Endothelial cell of umbilical vein (primary cell): ENCODE results near the gene TKTL1. TPM values are rescaled to one million over a fixed set of nuclear protein-coding genes. Genes with fewer than 3 reads are reported as not detected.

Experiments
- BruUV-seq: library from RNA; stranded (reverse); fragments of 400-500 nt; replicated peaks from 2 replicates; lab custom pipeline; 2021; lab: Mats Ljungman, UMichigan
- CTCF ChIA-PET: fragments of 300-600, 350-600 bp; sonication (Branson Sonifier 250); formaldehyde crosslinking; loops from one replicate; lab custom pipeline; 2021; ENCODE audit warnings: antibody characterized with exemption, inconsistent platforms; lab: Charles Lee
- POLR2A ChIA-PET: fragments of 300-600, 350-600 bp; sonication (Branson Sonifier 250); formaldehyde crosslinking; loops from one replicate; lab custom pipeline; 2021; ENCODE audit warnings: antibody characterized with exemption, inconsistent platforms; lab: Charles Lee
- DNase-seq: peaks from one replicate; pipeline ENCODE4 v3.0.0-alpha.2; 2011; ENCODE audit warnings: low read depth, low spot score
- FAIRE-seq: peaks from 2 replicates; lab custom pipeline; 2011; peaks lifted over from hg19 to GRCh38; lab: Jason Lieb, UNC
- H2AFZ ChIP-seq: 2 replicates; pipeline ENCODE4 v1.6.0; 2012; ENCODE audit warnings: low read depth, low read length, control low read depth, inconsistent platforms
- H3K27ac ChIP-seq: 2 replicates; pipeline ENCODE4 v1.5.1; 2011; ENCODE audit warnings: low read depth, mild to moderate bottlenecking, control low read depth, low read length, moderate library complexity; ENCODE audit not compliant: insufficient read depth
- H3K27me3 ChIP-seq, 2 experiments: 2 replicates each; pipeline versions ENCODE4 v1.6.0 to v1.6.1; 2011; ENCODE audit warnings: low read length in 2 of 2, mixed read lengths in 1 of 2; ENCODE audit not compliant: control insufficient read depth in 2 of 2, insufficient read depth in 2 of 2
- H3K36me3 ChIP-seq, 2 experiments: 2 replicates in 1 of 2; 3 replicates in 1 of 2; pipeline ENCODE4 v1.5.1; 2011; ENCODE audit warnings: low read length in 2 of 2, mild to moderate bottlenecking in 1 of 2, moderate library complexity in 1 of 2; ENCODE audit not compliant: control insufficient read depth in 2 of 2, insufficient read depth in 2 of 2; ENCODE audit errors: extremely low read depth in 1 of 2
- H3K4me1 ChIP-seq: 3 replicates; pipeline ENCODE4 v1.5.1; 2011; ENCODE audit warnings: mild to moderate bottlenecking, low read length; ENCODE audit not compliant: control insufficient read depth, insufficient read depth; ENCODE audit errors: extremely low read depth
- H3K4me2 ChIP-seq: 2 replicates; pipeline ENCODE4 v1.6.1; 2011; ENCODE audit warnings: low read length, control low read depth, mixed read lengths; ENCODE audit not compliant: insufficient read depth
- H3K4me3 ChIP-seq, 3 experiments: fragments of 200-600 bp in 1 of 3; sonication (generic), shearing (Covaris generic) in 1 of 3; replicated peaks in 1 of 3; 2 replicates each; pipeline ENCODE4 v1.5.1; 2011 to 2016; ENCODE audit warnings: control low read depth in 3 of 3, low read length in 3 of 3, mild to moderate bottlenecking in 2 of 3, inconsistent platforms in 1 of 3, low read depth in 1 of 3, moderate library complexity in 1 of 3; ENCODE audit not compliant: insufficient read depth in 1 of 3
- H3K79me2 ChIP-seq: 2 replicates; pipeline ENCODE4 v1.6.0; 2012; ENCODE audit warnings: low read length, inconsistent platforms; ENCODE audit not compliant: control insufficient read depth, insufficient read depth
- H3K9ac ChIP-seq: replicated peaks from 2 replicates; pipeline ENCODE3; 2011; ENCODE audit warnings: low read length, control low read depth; ENCODE audit not compliant: insufficient read depth; ENCODE audit errors: extremely low read depth
- H3K9me1 ChIP-seq: replicated peaks from 3 replicates; pipeline ENCODE4 v1.6.0; 2011; ENCODE audit warnings: mild to moderate bottlenecking, low read length; ENCODE audit not compliant: control insufficient read depth, insufficient read depth; ENCODE audit errors: extremely low read depth
- H3K9me3 ChIP-seq: replicated peaks from 2 replicates; pipeline ENCODE4 v1.5.1; 2012; ENCODE audit warnings: low read length, inconsistent platforms; ENCODE audit not compliant: control insufficient read depth, insufficient read depth
- H4K20me1 ChIP-seq: replicated peaks from 2 replicates; pipeline ENCODE3; 2011; ENCODE audit warnings: mild to moderate bottlenecking, low read length; ENCODE audit not compliant: control insufficient read depth, insufficient read depth; ENCODE audit errors: extremely low read depth
- CTCF ChIP-seq, 2 donors: IDR thresholded peaks; 1 replicate in 1 of 2; 2 replicates in 1 of 2; pipeline ENCODE4 v1.5.1; 2011; ENCODE audit warnings: low read length in 2 of 2, mild to moderate bottlenecking in 2 of 2, moderate library complexity in 2 of 2, control low read depth in 1 of 2, inconsistent platforms in 1 of 2, low read depth in 1 of 2; ENCODE audit not compliant: insufficient read depth in 1 of 2; ENCODE audit errors: extremely low read depth in 1 of 2
- EZH2 ChIP-seq: IDR thresholded peaks from 2 replicates; pipeline ENCODE4 v1.6.1; 2012; ENCODE audit warnings: borderline replicate concordance, low read depth, mild to moderate bottlenecking, moderate library complexity, low read length, inconsistent platforms; ENCODE audit not compliant: severe bottlenecking
- FOS ChIP-seq: IDR thresholded peaks from 2 replicates; pipeline ENCODE4 v1.6.1; 2011; ENCODE audit warnings: mild to moderate bottlenecking, low read length, moderate library complexity, borderline replicate concordance; ENCODE audit not compliant: insufficient read depth
- GATA2 ChIP-seq: IDR thresholded peaks from 2 replicates; pipeline ENCODE4 v1.7.0; 2011; ENCODE audit warnings: low read depth, mild to moderate bottlenecking, moderate library complexity, mixed read lengths, low read length; ENCODE audit not compliant: insufficient read length, insufficient read depth
- JUN ChIP-seq: IDR thresholded peaks from 2 replicates; pipeline ENCODE4 v1.6.1; 2011; ENCODE audit warnings: borderline replicate concordance, low read depth; ENCODE audit not compliant: insufficient read length, insufficient read depth
- MAX ChIP-seq: IDR thresholded peaks from 2 replicates; pipeline ENCODE4 v1.6.1; 2011; ENCODE audit not compliant: insufficient read depth, insufficient read length
- MYC ChIP-seq: IDR thresholded peaks from one replicate; pipeline ENCODE4 v1.6.1; 2011; ENCODE audit warnings: mild to moderate bottlenecking, low read depth, low read length
- POLR2A ChIP-seq: IDR thresholded peaks from 2 replicates; pipeline ENCODE4 v1.6.1; 2012; ENCODE audit warnings: low read depth, mild to moderate bottlenecking, control low read depth, low read length
- POLR2AphosphoS5 ChIP-seq: IDR thresholded peaks from 2 replicates; pipeline ENCODE4 v1.6.1; 2012; ENCODE audit warnings: low read depth, mild to moderate bottlenecking, control low read depth, low read length, moderate library complexity; ENCODE audit not compliant: insufficient read depth
- dilution Hi-C: fragments of 300-500 bp; cut with MboI; formaldehyde crosslinking; loops from one replicate; pipeline ENCODE4 v1.15.0; 2019; ENCODE audit warnings: low sequenced_read_pairs; ENCODE audit not compliant: extremely low pct_ligation_motif_present
- intact Hi-C: fragments of 100-400 bp; cut with micrococcal nuclease; formaldehyde crosslinking; loops from one replicate; pipeline ENCODE4 v1.10.0; 2022
- polyA plus RNA-seq, 4 experiments: library from polyadenylated mRNA; depleted of rRNA in 3 of 4; stranded (reverse) in 3 of 4; unstranded in 1 of 4; fragments of >200 nt; gene quantifications; 2 replicates each; pipeline versions ENCODE4 v1.2.1 to v1.2.3, GENCODE V29; 2011 to 2012; ENCODE audit warnings: missing spikeins in 1 of 4
- total RNA-seq: library from RNA; stranded (reverse); gene quantifications from 2 replicates; pipeline ENCODE4 v1.2.3, GENCODE V29; 2021

The TKTL1 gene
- total and polyA plus RNA-seq, 2 donors (not counting 3 experiments of a cell fraction or from before 2014, with no cell fraction given), result 0.03 TPM; not detected in 1

- H3K27ac ChIP-seq, result no peak overlapping the region
- CTCF ChIA-PET, result no interaction called here
- dilution Hi-C loops, result no loop called here
Measured at GRCh38 chrX:154358011-154358410, 62.4 kb downstream of the TKTL1 start.

GRCh38 chrX:154358829-154359228 is 63.2 kb downstream of the TKTL1 start:
- FAIRE-seq, result no peak
- Histone ChIP-seq H3K9ac (no peak overlapping the region), H3K4me2 (no peak overlapping the region), H3K27me3 (no peaks in the 10 kb centered on the region), H4K20me1 (no peaks in the 10 kb centered on the region), H3K36me3 (peaks cover 15 to 89% of the 10 kb centered on the region in 2 experiments), H3K79me2 (peaks cover 66% of the 10 kb centered on the region), H3K27ac (no peak overlapping the region), H2AFZ (no peak overlapping the region), H3K9me1 (no peaks in the 10 kb centered on the region), H3K4me3 (no peak overlapping the region), H3K9me3 (no peaks in the 10 kb centered on the region), H3K4me1 (no peaks in the 10 kb centered on the region)
- no peak for DNase-seq
- CTCF ChIA-PET, result no interaction called here
- TF ChIP-seq GATA2 (no peak), MYC (no peak), POLR2AphosphoS5 (no peak), POLR2A (no peak), CTCF (IDR thresholded peaks at IDR 0.05; ENCODE audit: extremely low read depth in 1 of 2, insufficient read depth in 1 of 2, low read depth in 1 of 2, low read length in 2 of 2) (no peak), JUN (no peak), EZH2 (no peak), FOS (no peak), MAX (no peak)
- POLR2A ChIA-PET, result no interaction called here
- intact Hi-C loops, result no loop called here
- dilution Hi-C loops, result no loop called here
- BruUV-seq, result no TSS peak

More at GRCh38 chrX:154358011-154358410, 62.4 kb downstream of the TKTL1 start:
- Histone ChIP-seq H3K36me3 (peaks cover 16 to 96% of the 10 kb centered on the region in 2 experiments), H3K9me1 (no peaks in the 10 kb centered on the region), H3K27me3 (no peaks in the 10 kb centered on the region), H3K4me2 (no peak overlapping the region), H3K9ac (no peak overlapping the region), H3K4me1 (no peaks in the 10 kb centered on the region), H3K79me2 (peaks cover 60% of the 10 kb centered on the region), H4K20me1 (no peaks in the 10 kb centered on the region), H3K4me3 (no peak overlapping the region), H3K9me3 (no peaks in the 10 kb centered on the region), H2AFZ (no peak overlapping the region)
- TF ChIP-seq JUN (no peak), POLR2AphosphoS5 (peak; percentile 12)
- BruUV-seq, result no TSS peak
- DNase-seq (no peak), FAIRE-seq (no peak)
- POLR2A ChIA-PET, result no interaction called here
- intact Hi-C loops, result no loop called here
